Measurements from ENCODE around the gene HSPB8. TPM values are rescaled to one million over a fixed set of nuclear protein-coding genes. Genes with fewer than 3 reads are reported as not detected.

Gene HSPB8
- total RNA-seq, 1 donor from 2014 or later: 529 TPM

- intact Hi-C loops (cut with DNase I): no loop called here
- ATAC-seq (ENCODE audit: poor library complexity): no peak
Measured at GRCh38 chr12:119159844-119160243, 18.9 kb upstream of the HSPB8 start.

GRCh38 chr12:119167902-119168301 lies 10.8 kb upstream of the HSPB8 start:
- no peak for ATAC-seq (ENCODE audit: poor library complexity)
- intact Hi-C loops (cut with DNase I): no loop called here
- no peak for DNase-seq

More at GRCh38 chr12:119159844-119160243, 18.9 kb upstream of the HSPB8 start:
- no peak for DNase-seq

GRCh38 chr12:119168721-119169120 lies 10.0 kb upstream of the HSPB8 start:
- ATAC-seq (ENCODE audit: poor library complexity) (no peak), DNase-seq (no peak)
- intact Hi-C loops (cut with DNase I): no loop called here

DNA sequence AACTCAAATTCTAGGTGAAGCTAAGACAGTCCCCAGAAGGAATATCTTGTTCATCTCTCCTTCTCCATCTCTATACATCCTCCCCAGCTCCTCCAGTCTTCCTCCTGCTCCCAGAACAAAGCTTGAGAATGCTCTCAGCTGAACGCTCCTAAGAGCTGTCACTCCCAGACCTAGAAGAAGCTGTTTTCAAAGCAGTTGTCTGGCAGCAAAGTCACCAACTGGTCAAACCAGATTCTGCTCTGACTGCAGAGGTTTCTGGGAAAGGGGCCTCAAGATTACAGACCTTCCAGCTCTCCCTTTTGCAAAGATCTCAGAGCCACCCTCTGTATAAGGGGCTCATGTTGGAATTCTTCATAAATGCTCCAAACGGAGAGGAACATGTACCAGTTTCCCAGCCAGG lies 9.6 kb upstream of the HSPB8 start:
- DNase-seq (no peak), ATAC-seq (ENCODE audit: poor library complexity) (no peak)
- intact Hi-C loops (cut with DNase I): no loop called here

DNA sequence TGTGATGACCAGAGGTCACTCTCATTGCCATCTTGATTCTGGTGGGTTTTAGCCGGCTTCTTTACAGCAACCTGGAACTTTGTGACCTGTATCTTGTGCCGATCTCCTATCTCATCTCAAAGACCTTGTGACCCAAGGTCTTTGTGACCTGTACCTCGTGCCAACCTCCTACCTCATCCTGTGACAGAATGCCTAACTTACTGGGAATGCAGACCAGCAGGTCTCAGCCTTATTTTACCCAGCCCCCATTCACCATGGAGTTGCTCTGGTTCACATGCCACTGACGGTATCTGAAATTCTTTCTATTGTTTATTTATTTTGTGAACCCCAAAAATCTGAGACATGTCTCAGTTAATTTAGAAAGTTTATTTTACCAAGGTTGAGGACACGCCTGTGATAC lies 7.4 kb upstream of the HSPB8 start:
- intact Hi-C loops (cut with DNase I): no loop called here

DNA sequence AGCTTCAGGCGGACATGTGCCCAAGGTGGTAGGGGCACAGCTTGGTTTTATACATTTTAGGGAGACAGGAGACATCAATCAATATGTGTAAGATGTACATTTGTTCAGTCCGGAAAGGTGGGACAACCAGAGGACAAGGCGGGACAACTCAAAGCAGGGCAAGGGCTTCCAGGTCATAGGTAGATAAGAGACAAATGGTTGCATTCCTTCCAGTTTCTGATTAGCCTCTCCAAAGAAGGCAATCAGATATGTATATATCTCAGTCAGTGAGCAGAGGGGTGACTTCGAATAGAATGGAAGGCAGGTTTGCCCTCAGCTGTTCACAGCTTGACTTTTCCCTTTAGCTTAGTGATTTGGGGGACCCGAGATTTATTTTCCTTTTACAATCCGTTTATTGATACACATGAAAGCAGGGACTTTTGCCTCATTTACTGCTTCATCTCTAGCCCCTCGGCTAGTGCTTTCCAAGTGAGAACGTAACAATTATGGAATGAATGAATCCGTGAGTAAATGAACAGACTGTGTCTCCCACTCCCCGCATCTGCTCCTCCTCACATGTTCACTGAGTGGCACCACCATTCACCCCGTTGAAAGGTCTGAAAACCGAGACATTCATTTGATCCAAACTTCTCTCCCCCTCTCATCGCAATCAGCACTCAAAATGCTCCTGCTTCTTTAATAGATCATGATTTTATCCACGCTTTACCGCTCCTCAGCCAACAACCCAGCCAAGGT lies 6.9 kb upstream of the HSPB8 start:
- intact Hi-C loops (cut with DNase I): no loop called here
- ATAC-seq (ENCODE audit: poor library complexity) (no peak), DNase-seq (no peak)

More for the DNA sequence above, 7.4 kb upstream of the HSPB8 start:
- DNase-seq: no peak
- no peak for ATAC-seq (ENCODE audit: poor library complexity)

- ATAC-seq (ENCODE audit: poor library complexity) (no peak), DNase-seq (no peak)
- intact Hi-C loops (cut with DNase I): no loop called here
Measured at GRCh38 chr12:119175081-119175480, 3.6 kb upstream of the HSPB8 start.

DNA sequence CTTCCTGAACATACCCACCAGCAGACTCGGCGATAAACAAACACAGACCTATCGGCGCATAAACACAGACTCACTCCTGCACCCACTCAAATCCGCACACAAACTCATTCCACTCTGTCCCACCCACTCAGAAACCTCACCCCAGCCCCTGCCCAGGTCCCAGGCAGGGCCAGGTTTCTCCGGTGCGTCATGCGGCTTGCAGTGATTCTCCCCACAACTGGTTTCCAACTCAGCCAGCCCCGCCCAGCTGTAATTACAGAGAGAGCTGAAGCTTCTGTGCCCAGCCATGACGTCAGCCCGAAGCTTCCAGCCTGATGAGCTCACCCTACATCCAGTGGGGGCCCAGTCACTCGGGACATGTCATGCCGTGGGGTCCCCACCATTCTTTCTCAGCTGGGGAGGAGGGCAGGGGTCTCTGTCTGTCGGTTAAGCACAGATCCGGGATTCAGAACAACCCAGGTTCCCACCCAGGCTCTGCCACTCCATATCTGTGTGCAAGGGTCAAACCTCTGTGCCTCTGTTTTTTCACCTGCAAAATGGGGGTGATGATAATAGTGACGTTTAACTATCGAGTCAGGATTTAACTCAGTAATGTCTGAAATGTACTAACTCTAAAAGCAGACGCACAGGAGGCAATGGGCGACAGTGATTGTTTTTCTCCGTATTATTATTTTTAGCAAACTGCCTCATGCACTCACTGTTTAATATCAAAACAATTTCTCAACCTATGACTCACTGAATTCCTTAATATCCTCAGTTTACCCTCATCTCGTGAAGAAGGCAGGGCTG lies 2.3 kb upstream of the HSPB8 start:
- DNase-seq: peak; percentile 94
- peak; percentile 63 for ATAC-seq (ENCODE audit: poor library complexity)
- intact Hi-C loops (cut with DNase I): loop anchor here (2.0 kb wide), 1 partner anchor 20 kb away; no protein-coding TSS in a partner anchor

DNA sequence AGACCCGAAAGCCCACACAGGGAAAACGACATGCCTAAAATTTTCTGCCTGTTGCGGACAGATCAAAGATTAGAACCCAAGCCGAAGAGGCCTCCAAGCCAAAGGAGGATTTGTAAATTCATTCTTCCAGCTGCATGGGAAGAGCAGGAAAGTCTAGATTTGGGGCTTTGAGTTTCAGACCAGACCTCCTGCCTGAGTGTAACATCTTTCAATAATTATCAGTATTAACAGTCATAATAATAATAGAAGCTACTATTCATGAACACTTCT lies 1.7 kb upstream of the HSPB8 start:
- intact Hi-C loops (cut with DNase I): loop anchor here (2.0 kb wide), 1 partner anchor 20 kb away; no protein-coding TSS in a partner anchor
- no peak for ATAC-seq (ENCODE audit: poor library complexity)
- DNase-seq: no peak

DNA sequence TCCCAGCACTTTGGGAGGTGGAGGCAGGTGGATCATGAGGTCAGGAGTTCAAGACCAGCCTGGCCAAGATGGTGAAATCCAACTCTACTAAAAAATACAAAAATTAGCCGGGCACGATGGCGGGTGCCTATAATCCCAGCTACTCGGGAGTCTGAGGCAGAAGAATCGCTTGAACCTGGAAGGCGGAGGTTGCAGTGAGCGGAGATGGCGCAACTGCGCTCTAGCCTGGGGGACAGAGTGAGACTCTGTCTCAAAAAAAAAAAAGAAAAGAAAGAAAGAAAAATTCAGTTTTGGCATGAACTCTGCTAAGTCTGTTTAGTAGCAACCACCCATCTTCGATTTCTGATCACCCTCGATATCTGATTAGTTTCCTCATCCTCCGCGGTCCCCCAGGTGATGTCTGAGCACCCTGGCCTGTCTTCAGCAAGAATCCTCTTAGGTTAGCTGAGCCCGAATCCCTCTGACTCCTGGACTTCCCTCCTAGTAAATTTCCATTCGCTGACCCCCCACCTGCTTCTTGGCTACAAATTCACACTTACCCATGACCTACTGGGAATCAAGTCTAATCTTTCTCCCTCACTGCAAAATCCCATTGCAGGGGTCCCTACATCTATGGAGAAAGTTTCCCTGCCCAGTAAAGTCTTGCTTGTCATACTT lies 879 bp upstream of the HSPB8 start:
- no peak for DNase-seq
- intact Hi-C loops (cut with DNase I): loop anchor here (2.0 kb wide), 1 partner anchor 21 kb away; no protein-coding TSS in a partner anchor

GRCh38 chr12:119179335-119180021 lies 747 bp downstream of the HSPB8 start:
- DNase-seq (no peak), ATAC-seq (ENCODE audit: poor library complexity) (peak; percentile 14)
- intact Hi-C loops (cut with DNase I): no loop called here

More for the DNA sequence above, 879 bp upstream of the HSPB8 start:
- ATAC-seq (ENCODE audit: poor library complexity): no peak

DNA sequence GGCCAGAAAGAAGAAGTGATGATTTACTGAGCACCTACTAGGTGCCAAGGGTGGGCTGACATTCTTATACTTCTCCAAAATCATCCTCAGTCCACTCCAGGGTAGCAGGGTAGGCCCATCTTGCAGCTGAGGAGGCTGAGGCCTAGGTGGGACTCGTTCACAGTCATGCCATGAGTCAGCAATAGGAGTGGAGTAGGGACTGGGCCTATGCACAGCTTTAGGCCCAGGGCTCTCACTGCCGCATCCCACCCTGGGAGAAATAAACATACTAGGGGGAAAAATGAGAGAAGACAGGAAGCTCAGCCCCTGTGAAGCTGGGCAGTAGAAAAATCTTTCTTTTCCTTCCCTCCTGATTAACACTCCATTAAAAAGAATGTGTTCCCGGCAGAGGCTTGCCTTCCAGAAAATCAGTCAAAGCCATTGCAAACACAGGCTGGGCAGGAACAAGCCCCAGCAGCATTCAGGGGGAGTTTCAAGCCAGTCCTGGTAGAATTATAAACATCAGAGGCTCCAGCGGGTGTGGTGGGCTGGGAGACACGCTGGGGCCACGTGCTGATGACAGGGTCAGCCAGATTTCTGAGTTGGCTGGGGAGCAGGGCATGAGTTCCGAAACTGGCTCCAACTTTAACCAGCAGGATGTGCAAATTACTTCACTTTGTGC lies 1.8 kb downstream of the HSPB8 start:
- intact Hi-C loops (cut with DNase I): no loop called here
- ATAC-seq (ENCODE audit: poor library complexity) (no peak), DNase-seq (peak; percentile 75)

- no peak for DNase-seq
- intact Hi-C loops (cut with DNase I): no loop called here
- no peak for ATAC-seq (ENCODE audit: poor library complexity)
Measured at GRCh38 chr12:119181202-119181601, 2.5 kb downstream of the HSPB8 start.

GRCh38 chr12:119181944-119182343 lies 3.2 kb downstream of the HSPB8 start:
- intact Hi-C loops (cut with DNase I): no loop called here
- DNase-seq (no peak), ATAC-seq (ENCODE audit: poor library complexity) (no peak)

DNA sequence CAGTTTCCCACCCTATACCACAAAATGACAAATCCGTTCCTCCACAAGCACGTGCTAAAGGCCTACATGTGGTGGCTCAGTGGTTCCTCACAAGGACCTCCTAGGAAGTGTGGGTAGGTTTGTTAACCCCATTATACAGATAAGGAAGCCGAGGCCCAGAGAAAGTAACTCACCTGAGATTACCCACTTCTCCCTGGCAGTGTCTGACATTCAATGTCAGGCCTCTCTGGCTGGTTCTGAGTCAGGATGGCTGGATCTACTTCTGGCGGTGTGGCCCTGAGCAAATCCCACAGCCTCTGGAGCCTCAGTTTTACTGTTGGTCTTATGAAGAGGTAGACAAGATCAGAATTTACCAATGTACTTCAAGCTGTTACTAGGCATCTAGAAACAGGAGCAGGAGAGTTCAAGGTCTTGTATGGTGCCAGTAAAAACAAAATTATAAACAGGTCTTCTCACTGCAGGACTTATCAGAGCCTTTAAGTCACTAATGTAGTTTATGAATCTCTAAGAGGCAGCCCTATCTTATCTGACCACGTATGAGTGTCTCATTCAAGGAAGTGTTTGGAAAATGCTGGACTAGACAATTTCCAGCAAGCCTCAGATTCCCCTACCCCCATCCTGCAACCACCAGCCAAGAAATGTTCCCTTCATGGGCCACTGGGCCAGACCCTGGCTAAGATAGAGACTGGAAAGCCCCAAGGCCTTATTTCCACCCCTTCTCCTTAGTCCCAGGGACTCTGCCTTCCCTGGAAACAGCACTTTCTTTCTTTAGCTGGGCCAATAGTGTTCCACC lies 4.2 kb downstream of the HSPB8 start:
- peak; percentile 50 for DNase-seq
- intact Hi-C loops (cut with DNase I): no loop called here
- peak; percentile 20 for ATAC-seq (ENCODE audit: poor library complexity)

DNA sequence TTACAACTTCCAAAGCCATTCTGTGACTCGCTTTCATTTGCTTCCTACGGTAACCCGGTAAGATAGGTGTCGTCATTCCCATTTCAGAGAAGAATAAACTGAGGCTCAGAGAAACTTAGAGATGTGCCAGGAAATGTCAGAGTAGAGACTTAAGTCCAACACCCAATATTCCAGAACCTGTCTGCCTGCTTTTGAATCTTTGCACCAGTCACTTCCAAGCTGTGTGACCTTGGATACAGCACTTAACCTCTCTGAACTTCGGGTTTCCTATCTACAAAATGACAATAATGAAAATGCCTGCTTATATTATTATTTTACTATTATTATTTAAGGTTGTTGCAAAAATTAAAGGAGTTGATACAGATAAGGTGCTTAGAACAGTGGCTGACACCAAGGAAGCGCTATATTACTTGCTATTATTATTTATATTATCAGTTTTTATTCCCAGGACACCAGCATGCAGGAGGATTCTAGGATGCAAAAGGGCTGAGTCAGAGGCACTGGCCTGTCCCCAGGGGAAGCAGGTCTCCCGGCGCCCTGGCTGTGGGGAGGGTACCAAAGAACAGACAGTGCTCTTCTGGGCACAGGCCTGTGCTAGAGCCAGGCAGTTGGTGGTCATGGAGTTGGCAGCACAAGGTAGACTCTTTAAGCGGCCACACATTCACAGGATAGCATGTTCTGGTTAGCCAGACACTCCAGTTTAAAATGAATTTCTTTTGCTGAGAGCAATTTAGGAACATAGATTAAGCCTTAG lies 5.4 kb downstream of the HSPB8 start:
- intact Hi-C loops (cut with DNase I): no loop called here
- peak; percentile 63 for ATAC-seq (ENCODE audit: poor library complexity)

GRCh38 chr12:119195256-119195655 lies 16.5 kb downstream of the HSPB8 start:
- intact Hi-C loops (cut with DNase I): no loop called here
- ATAC-seq (ENCODE audit: poor library complexity): no peak

More for the DNA sequence above, 5.4 kb downstream of the HSPB8 start:
- peak; percentile 73 for DNase-seq

More at GRCh38 chr12:119195256-119195655, 16.5 kb downstream of the HSPB8 start:
- DNase-seq: no peak

Data from Right ventricle myocardium superior (tissue), 1 donor.